ENCODE data around the gene MYMX. TPM values are rescaled to one million over a fixed set of nuclear protein-coding genes. Genes with fewer than 3 reads are reported as not detected.
A peak's percentile ranks its signal among the peaks of the same experiment; 100 is the strongest.

Gene MYMX
- total and polyA plus RNA-seq, 2 of the 13 experiments (the other 11 are each of a cell fraction or from before 2014, with no cell fraction given) = not detected

GRCh38 chr6:44219053-44219814, 2.5 kb downstream of the MYMX start (continued):
- TF ChIP-seq SP4 (CRISPR knock-in tag; IDR thresholded peaks at IDR 0.05) = peak; percentile 71
- TF ChIP-seq ZNF639 (CRISPR knock-in tag; conservative IDR thresholded peaks at IDR 0.05) = 0 out of 2 replicates have a peak, but pooled peaks have one; percentile 62
- TF ChIP-seq ZNF549 (CRISPR knock-in tag; IDR thresholded peaks at IDR 0.05) = peak; percentile 62; the same call in 1 of the 2 replicates
- TF ChIP-seq ZBTB49 (CRISPR knock-in tag; IDR thresholded peaks at IDR 0.05; ENCODE audit: borderline replicate concordance) = peak; percentile 66; the same call in 1 of the 2 replicates
- TF ChIP-seq FIP1L1 (IDR thresholded peaks at IDR 0.05; ENCODE audit: borderline replicate concordance, insufficient read depth, low read depth, low read length) = no peak
- TF ChIP-seq ZNF83 (CRISPR knock-in tag; IDR thresholded peaks at IDR 0.05; ENCODE audit: borderline replicate concordance) = peak; percentile 90; the same call in 1 of the 2 replicates
- TF ChIP-seq ZNF558 (CRISPR knock-in tag; IDR thresholded peaks at IDR 0.05; ENCODE audit: borderline replicate concordance) = no peak; the same call in 1 of the 2 replicates
- no peak for TF ChIP-seq GPN1 (CRISPR knock-in tag; IDR thresholded peaks at IDR 0.05; ENCODE audit: borderline replicate concordance)
- TF ChIP-seq ZNF564 (CRISPR knock-in tag; IDR thresholded peaks at IDR 0.05) = peak; percentile 74; the same call in 1 of the 2 replicates
- no peak for TF ChIP-seq ARNT (IDR thresholded peaks at IDR 0.05)
- peak; percentile 60; the same call in 1 of the 2 replicates for TF ChIP-seq RFXAP (CRISPR knock-in tag; IDR thresholded peaks at IDR 0.05; ENCODE audit: borderline replicate concordance)
- TF ChIP-seq UBTF (CRISPR knock-in tag; IDR thresholded peaks at IDR 0.05) = peak; percentile 96
- peak; percentile 29; the same call in 1 of the 2 replicates for TF ChIP-seq TOE1 (CRISPR knock-in tag; IDR thresholded peaks at IDR 0.05)
- TF ChIP-seq NFATC3 (CRISPR knock-in tag; IDR thresholded peaks at IDR 0.05) = peak; percentile 96
- TF ChIP-seq YY1 (IDR thresholded peaks at IDR 0.05; ENCODE audit: insufficient read depth, insufficient replicate concordance, low read depth, low read length) = peak; percentile 55
- peak; percentile 79 for TF ChIP-seq ZSCAN21 (CRISPR knock-in tag; IDR thresholded peaks at IDR 0.05; ENCODE audit: borderline replicate concordance)
- peak; percentile 58; the same call in 1 of the 2 replicates for TF ChIP-seq ZNF160 (CRISPR knock-in tag; IDR thresholded peaks at IDR 0.05)
- 0 out of 2 replicates have a peak, but pooled peaks have one; percentile 36 for TF ChIP-seq ZNF891 (CRISPR knock-in tag; IDR thresholded peaks at IDR 0.05)
- TF ChIP-seq SMAD1 (CRISPR knock-in tag; IDR thresholded peaks at IDR 0.05; ENCODE audit: borderline replicate concordance, low read depth) = peak; percentile 59; the same call in 1 of the 2 replicates
